AG09309 (cell line): ENCODE data around the gene RABEPK.
"Not testable (repeated sequence)": the region's sequence is repeated elsewhere in the genome, so short reads cannot be mapped to it uniquely, and the experiment has no call there.

Experiments
- DNase-seq: peaks from one replicate; pipeline ENCODE4 v3.0.0-alpha.2; 2010; ENCODE audit warnings: low read depth
- H3K4me3 ChIP-seq: 2 replicates; pipeline ENCODE4 v1.5.1; 2011; ENCODE audit warnings: mild to moderate bottlenecking, low read depth, low read length, moderate library complexity; ENCODE audit not compliant: control insufficient read depth
- TF ChIP-seq, protein P1 (sequence below): IDR thresholded peaks from 2 replicates; pipeline ENCODE4 v1.5.1; 2011; ENCODE audit warnings: mild to moderate bottlenecking, low read depth, low read length, inconsistent platforms; ENCODE audit not compliant: insufficient read depth, control insufficient read depth; ENCODE audit errors: missing control alignments

Gene RABEPK

DNA sequence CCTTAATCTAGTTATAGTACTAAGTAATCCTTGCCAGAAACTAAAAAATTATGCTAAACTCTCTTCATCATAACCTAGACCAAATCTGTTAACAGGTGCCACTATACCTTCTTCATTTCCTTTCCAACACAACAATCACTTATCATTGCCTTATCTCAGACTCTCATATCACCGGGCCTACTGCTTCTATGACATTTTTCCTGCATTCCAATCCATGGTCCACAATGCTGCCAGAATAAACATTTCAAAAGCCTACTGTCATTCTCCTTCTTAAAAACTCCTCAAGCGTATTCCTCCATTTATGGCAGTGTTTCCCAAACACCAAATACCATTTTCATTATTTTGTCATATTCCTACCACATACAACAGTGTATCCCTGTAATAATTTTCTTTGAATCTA is 17.3 kb upstream of the RABEPK start:
- TF ChIP-seq, protein P1, sequence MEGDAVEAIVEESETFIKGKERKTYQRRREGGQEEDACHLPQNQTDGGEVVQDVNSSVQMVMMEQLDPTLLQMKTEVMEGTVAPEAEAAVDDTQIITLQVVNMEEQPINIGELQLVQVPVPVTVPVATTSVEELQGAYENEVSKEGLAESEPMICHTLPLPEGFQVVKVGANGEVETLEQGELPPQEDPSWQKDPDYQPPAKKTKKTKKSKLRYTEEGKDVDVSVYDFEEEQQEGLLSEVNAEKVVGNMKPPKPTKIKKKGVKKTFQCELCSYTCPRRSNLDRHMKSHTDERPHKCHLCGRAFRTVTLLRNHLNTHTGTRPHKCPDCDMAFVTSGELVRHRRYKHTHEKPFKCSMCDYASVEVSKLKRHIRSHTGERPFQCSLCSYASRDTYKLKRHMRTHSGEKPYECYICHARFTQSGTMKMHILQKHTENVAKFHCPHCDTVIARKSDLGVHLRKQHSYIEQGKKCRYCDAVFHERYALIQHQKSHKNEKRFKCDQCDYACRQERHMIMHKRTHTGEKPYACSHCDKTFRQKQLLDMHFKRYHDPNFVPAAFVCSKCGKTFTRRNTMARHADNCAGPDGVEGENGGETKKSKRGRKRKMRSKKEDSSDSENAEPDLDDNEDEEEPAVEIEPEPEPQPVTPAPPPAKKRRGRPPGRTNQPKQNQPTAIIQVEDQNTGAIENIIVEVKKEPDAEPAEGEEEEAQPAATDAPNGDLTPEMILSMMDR, result no peak
- no peak overlapping the region for H3K4me3 ChIP-seq
- no peak for DNase-seq

DNA sequence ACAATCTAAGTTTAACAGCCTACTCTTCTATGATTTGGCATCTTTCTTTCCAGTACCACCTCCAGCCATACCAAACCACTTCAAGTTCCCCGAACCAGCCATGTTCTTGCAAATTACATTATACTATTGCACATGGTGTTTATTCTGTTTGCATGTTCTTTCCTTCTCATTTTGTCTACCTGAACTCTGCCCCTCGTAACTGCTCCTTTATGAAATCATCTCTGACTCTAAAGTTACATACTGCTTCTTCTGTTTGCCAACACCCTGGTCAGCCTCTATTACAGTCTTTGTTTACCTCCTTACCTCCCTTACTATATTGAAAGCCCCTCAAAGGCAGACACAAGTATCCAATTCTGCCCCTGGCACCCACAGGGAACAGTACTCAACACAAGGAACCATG is 16.8 kb upstream of the RABEPK start:
- no peak overlapping the region for H3K4me3 ChIP-seq
- TF ChIP-seq, protein P1, result no peak
- DNase-seq, result no peak

DNA sequence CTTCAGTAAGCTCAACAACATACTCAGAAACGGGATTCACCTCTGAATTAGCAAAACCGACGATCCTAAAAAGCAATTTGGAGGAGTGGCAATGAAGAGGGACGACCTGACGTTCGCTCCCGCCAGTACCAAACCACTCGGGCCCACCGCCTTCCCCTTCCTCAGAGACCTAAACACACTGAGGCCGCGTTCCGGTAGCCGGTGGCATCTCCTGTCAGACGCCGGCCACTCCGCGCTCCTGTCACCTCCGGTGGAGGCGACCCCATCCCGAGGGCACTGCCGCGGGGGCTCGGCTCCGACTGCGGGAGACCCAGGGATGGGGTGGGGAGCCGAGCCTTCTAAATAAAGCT is 11.4 kb upstream of the RABEPK start:
- TF ChIP-seq, protein P1, result no peak
- DNase-seq, result no peak

DNA sequence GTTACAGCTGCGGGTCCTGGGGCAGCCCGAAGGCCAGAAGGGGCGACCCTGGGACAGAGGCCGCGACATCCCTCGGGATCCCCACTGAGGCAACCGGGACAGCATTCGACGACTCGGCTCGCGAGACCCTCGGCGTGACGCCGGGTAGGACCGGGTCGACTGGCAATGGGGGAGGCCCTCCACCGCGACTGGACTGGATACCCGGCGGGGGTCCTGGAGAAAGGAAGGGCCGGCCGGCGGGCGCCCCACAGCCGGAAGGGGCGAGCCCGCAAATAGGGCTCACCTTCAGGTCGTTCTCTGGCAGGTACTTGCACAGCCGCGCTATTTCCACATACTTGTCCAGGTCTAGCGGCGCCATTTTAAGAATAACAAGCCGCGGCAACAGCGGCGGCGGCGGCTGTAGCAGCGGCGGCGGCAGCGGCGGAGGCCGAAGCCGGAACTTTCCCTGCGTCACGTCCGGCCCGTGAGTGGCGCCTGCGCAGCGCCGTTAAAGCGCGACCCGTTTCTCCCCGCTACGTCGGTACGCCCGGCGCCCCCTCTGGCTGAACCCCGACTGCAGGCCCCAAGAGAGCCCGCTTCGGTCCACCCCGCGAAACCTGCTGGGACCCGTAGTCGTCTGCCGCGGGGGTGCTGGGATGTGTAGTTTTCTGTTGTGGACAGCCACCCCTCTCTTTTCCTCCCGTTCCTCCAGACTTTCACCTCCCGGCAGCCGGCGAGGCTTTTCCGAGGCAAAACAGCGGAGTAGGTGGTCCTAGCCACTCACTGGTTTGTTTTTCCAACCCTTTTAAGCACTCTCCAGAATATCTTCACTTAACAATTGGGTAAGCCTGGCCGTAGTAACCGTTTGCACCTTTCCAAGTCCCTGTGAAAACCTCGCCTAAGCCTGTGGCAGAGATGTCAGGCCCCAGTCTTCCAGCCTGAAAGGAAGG is 10.7 kb upstream of the RABEPK start, which contains the start of gene PPP6C:
PPP6C (minus strand) TSS at position 443 of the 929 bp plus-strand sequence; CDS start at position 358, 85 bp downstream.
- TF ChIP-seq, protein P1, result peak; percentile 75
- peak within 1 kb of the TSS; percentile 95 for H3K4me3 ChIP-seq
- DNase-seq, result peak; percentile 82

More for the DNA sequence above, 11.4 kb upstream of the RABEPK start:
- peak overlapping the region; percentile 95 for H3K4me3 ChIP-seq

DNA sequence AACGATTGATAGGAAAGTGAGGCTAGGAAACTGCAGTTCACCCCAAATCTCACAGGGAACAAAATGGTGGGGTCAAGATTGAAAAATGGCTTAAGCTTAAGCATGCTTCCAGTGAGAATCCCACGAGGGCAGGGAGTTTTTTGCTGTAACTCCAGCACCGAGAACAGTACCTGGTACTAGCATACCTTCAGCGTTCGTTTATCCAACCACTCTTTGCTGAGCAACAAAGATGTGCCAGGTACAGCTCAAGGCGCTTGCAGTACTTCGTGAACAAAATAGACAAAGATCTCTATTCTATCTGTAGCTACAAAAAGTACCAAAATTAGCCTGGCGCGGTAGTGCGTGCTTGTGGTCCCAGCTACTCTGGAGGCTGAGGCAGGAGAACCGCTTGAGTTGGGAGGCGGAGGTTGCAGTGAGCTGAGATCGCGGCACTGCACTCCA is 10.0 kb upstream of the RABEPK start:
- peak overlapping the region; percentile 95 for H3K4me3 ChIP-seq
- TF ChIP-seq, protein P1, result no peak
- no peak for DNase-seq

DNA sequence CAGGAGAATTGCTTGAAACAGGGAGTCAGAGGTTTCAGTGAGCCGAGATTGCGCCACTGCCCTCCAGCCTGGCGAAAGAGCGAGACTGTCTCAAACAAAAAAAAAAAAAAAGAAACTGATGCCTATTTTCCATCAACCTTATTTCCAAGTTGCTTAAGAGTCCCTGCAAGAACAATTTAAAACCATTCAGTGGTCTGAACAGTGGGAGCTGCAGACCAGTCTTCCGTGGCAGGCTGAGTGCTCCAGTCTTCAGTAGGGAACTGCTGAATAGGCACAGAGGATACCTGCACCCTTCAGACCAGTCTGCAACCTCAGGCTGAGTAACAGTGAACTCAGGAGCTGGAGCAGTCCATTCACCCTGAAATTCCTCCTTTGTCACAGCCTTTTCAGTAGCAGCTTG is 5.9 kb upstream of the RABEPK start:
- not testable (repeated sequence) for DNase-seq, H3K4me3 ChIP-seq

DNA sequence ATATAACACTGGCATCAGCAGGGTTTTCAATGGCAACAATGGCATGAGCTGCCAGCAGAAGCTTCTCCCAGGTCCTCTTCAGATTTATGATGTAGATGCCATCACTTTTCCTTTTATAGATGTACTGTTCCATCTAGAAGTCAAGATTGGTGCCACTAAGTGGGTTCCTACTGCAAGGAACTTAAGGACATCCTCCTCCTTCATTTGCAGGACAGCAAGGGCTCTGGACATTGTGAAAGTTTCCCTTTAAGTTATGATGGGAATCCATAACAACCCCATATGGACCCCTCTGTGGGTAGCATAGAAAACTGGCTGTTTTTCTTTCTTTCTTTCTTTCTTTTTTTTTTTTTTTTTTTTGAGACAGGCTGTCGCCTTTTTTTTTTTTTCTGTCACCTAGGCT is 4.8 kb upstream of the RABEPK start:
- H3K4me3 ChIP-seq, DNase-seq: not testable (repeated sequence)
